ENCODE measurements around the gene KLHL8.

GRCh38 chr4:87141428-87141827 lies 79.0 kb downstream of the KLHL8 start:
- TF ChIP-seq CTCF (IDR thresholded peaks at IDR 0.05), result no peak
- no peak for TF ChIP-seq POLR2A (IDR thresholded peaks at IDR 0.05)
